Kidney epithelial cell (primary cell): ENCODE results near the gene PAM. TPM values are rescaled to one million over a fixed set of nuclear protein-coding genes. Genes with fewer than 3 reads are reported as not detected.

Experiments
- DNase-seq: peaks from one replicate; pipeline ENCODE4 v3.0.0-alpha.2; 2010; ENCODE audit warnings: low read depth
- H3K27me3 ChIP-seq: 2 replicates; pipeline ENCODE4 v1.6.0; 2011; ENCODE audit warnings: low read length; ENCODE audit not compliant: control insufficient read depth, insufficient read depth
- H3K36me3 ChIP-seq: 2 replicates; pipeline ENCODE4 v1.5.1; 2011; ENCODE audit warnings: low read length; ENCODE audit not compliant: control insufficient read depth, insufficient read depth
- H3K4me3 ChIP-seq: 2 replicates; pipeline ENCODE4 v1.5.1; 2011; ENCODE audit warnings: low read depth, mild to moderate bottlenecking, control low read depth, low read length
- CTCF ChIP-seq: IDR thresholded peaks from 2 replicates; pipeline ENCODE4 v1.5.1; 2011; ENCODE audit warnings: mild to moderate bottlenecking, moderate library complexity, low read length, control low read depth, inconsistent platforms; ENCODE audit not compliant: insufficient read depth, poor library complexity, severe bottlenecking
- total RNA-seq: library from RNA; depleted of rRNA; stranded (reverse); fragments of >200 nt; gene quantifications from 2 replicates; pipeline ENCODE4 v1.2.3, GENCODE V29; 2015

The PAM gene
- total RNA-seq, 1 donor from 2014 or later: 95.9 TPM

DNA sequence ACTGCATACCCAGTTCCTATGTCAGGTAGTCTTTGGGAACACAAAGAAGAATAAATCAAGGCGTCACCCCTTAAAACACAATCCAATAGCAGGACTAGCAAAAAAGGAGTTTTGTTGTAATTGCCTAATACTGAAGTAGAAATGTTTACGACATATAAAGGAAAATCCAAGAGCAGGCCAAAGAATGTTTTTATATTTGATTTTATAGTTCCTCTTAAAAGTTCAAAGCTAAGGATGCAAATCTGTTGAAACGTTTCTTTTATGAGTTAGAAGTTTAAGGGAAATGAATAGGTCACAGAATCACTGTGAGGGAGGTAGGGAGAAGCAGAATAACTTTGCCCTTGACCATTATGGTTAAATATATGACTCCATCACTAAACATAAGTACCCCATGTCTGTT lies 136.1 kb downstream of the PAM start:
- Histone ChIP-seq H3K4me3 (no peak overlapping the region), H3K27me3 (no peaks in the 10 kb centered on the region), H3K36me3 (no peaks in the 10 kb centered on the region)
- no peak for DNase-seq
- TF ChIP-seq CTCF: no peak

DNA sequence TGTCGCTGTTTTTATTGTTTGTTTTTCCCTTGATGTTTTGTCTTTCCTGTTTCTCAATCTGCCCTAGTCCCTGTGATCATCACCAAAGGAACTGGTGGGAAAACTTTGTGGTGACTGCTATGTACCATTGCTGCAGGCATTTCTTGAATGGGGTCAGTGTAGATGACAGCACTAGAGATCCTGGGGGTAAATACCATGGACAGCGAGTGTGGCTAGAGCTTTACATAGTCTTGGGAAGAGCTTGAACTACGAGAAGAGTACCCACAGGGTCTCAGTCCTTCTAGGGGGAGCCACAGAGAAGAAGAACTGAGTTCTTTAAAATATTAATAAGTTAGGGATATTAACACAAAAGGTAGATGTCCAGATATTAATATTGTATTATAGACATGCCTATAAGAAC lies 138.8 kb downstream of the PAM start:
- Histone ChIP-seq H3K4me3 (no peak overlapping the region), H3K36me3 (no peaks in the 10 kb centered on the region), H3K27me3 (no peaks in the 10 kb centered on the region)
- TF ChIP-seq CTCF: no peak
- no peak for DNase-seq

DNA sequence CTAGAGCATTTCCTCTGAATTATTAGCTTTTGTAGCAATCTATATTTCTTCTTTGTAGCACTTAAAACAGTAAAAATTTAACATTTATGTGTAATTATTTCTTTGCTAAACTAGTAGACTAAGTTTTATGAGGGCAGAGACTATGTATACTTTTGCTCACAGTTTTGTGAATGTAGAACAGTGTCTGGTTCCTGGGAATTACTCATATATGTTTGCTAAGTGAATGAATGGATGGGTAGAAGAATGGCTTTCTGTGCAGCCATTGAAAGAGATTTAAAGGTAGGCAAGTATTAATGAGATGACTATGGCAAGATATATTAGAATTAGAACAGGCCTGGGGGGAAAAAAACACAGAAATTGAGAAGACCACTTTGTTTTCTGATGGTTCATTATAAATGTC lies 140.1 kb downstream of the PAM start:
- no peaks in the 10 kb centered on the region for H3K27me3 ChIP-seq
- H3K36me3 ChIP-seq: no peaks in the 10 kb centered on the region
- no peak for TF ChIP-seq CTCF
- no peak for DNase-seq
- no peak overlapping the region for H3K4me3 ChIP-seq

GRCh38 chr5:102895976-102896375 lies 140.9 kb downstream of the PAM start:
- no peaks in the 10 kb centered on the region for H3K27me3 ChIP-seq
- TF ChIP-seq CTCF: no peak
- H3K36me3 ChIP-seq: no peaks in the 10 kb centered on the region
- no peak for DNase-seq
- no peak overlapping the region for H3K4me3 ChIP-seq

DNA sequence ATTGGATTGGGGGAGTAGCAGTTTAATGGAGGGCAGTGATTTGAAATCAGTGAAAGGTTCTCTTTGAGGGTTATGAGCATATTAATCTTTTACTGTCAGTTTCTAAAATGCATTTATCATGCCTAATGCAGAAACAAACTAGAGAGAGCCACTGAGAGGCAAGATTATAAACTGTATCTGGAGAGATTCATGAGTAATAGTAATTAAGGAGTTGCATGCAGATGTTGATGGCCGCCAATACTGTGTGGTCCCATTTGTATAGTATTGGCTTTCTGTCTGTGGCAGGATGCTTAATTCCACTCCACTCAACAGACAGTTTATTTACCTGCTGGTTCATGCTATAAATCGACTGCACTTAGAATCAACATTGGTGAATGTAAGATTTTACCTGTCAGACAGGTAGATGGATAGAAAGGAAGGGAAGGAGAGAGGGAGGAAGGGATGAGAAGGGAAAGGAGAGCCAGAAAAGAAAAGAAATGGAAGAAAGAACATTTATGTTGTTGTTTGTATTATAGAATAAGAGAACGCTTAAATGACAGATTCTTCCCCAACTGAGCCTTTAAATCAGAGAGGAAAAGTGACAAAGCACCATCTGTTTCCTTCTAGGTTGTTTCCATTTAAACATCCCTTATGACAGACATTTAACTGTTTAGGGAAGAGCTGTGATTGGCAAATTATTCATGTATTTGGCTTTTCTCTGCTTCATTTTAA lies 146.5 kb downstream of the PAM start:
- no peak for TF ChIP-seq CTCF
- no peaks in the 10 kb centered on the region for H3K27me3 ChIP-seq
- H3K36me3 ChIP-seq: no peaks in the 10 kb centered on the region
- no peak overlapping the region for H3K4me3 ChIP-seq
- no peak for DNase-seq

DNA sequence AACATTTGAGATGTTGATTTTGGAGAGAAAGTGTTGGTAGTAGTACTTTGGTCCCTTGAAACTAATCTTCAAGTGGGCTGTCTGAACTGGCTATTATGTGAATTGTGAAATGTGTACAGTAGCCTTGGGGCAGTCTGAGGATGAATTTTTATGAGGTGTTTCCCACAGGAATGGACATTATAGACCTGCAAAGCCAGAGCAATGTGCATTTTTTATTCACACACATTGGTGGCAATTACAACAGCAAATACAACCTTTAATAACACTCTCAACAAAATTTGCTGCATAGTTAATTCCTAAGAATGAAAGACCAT lies 147.0 kb downstream of the PAM start:
- H3K4me3 ChIP-seq: no peak overlapping the region
- no peak for DNase-seq
- TF ChIP-seq CTCF: no peak
- H3K36me3 ChIP-seq: no peaks in the 10 kb centered on the region
- H3K27me3 ChIP-seq: no peaks in the 10 kb centered on the region
